ENCODE results near the gene FBXO15.

GRCh38 chr18:74092922-74093321 is 54.7 kb downstream of the FBXO15 start:
- TF ChIP-seq CTCF (conservative IDR thresholded peaks at IDR 0.05; ENCODE audit: low read length), result no peak
- TF ChIP-seq EZH2phosphoT487 (IDR thresholded peaks at IDR 0.05; ENCODE audit: borderline replicate concordance, low read depth, low read length), result no peak
